SK-N-SH (cell line): ENCODE data around the gene FAM219B. TPM values are rescaled to one million over a fixed set of nuclear protein-coding genes. Genes with fewer than 3 reads are reported as not detected.
A peak's percentile ranks its signal among the peaks of the same experiment; 100 is the strongest.

Experiments
- CTCF ChIA-PET: fragments of 300-600, 350-600 bp; formaldehyde crosslinking; extraction: SDS; loops from one replicate; lab custom pipeline; 2021; lab: Yijun Ruan, JAX
- POLR2A ChIA-PET: fragments of 350-600 bp; sonication (Branson Sonifier 250); formaldehyde crosslinking; extraction: SDS; loops from one replicate; lab custom pipeline; 2020; ENCODE audit warnings: antibody characterized with exemption, inconsistent platforms; lab: Yijun Ruan, JAX
- DNase-seq: peaks from one replicate; pipeline ENCODE4 v3.0.0; 2012
- H2AFZ ChIP-seq: fragments of 200-600 bp; sonication (generic); 2 replicates; pipeline ENCODE4 v1.8.1; 2016; ENCODE audit warnings: antibody characterized with exemption, mild to moderate bottlenecking, low read depth
- H3F3A ChIP-seq: fragments of 200-600 bp; sonication (generic); replicated peaks from 2 replicates; pipeline ENCODE3; 2016; ENCODE audit warnings: antibody characterized with exemption, mild to moderate bottlenecking; ENCODE audit not compliant: insufficient read depth
- H3K27ac ChIP-seq, 2 experiments: fragments of 200-500 bp in 1 of 2; fragments of 200-600 bp in 1 of 2; sonication (Bioruptor generic) in 1 of 2; sonication (generic), shearing (Covaris generic) in 1 of 2; 2 replicates each; pipeline versions ENCODE4 v1.5.1 to v1.6.1; 2014 to 2016; ENCODE audit warnings: low read depth in 2 of 2, inconsistent platforms in 1 of 2, low read length in 1 of 2, mild to moderate bottlenecking in 1 of 2, mixed read lengths in 1 of 2
- H3K27me3 ChIP-seq: fragments of 200-600 bp; sonication (generic), shearing (Covaris generic); 2 replicates; pipeline ENCODE4 v1.6.1; 2016; ENCODE audit warnings: mixed run types; ENCODE audit not compliant: insufficient read depth
- H3K36me3 ChIP-seq, 2 experiments: fragments of 200-500 bp in 1 of 2; fragments of 200-600 bp in 1 of 2; sonication (Bioruptor generic) in 1 of 2; sonication (generic) in 1 of 2; replicated peaks in 1 of 2; 2 replicates each; pipeline versions ENCODE3 to v1.5.1; 2014 to 2016; ENCODE audit warnings: low read length in 1 of 2, mild to moderate bottlenecking in 1 of 2; ENCODE audit not compliant: insufficient read depth in 2 of 2, control insufficient read depth in 1 of 2
- H3K4me1 ChIP-seq, 2 experiments: fragments of 200-500 bp in 1 of 2; fragments of 200-600 bp in 1 of 2; sonication (Bioruptor generic) in 1 of 2; sonication (generic), shearing (Covaris generic) in 1 of 2; 2 replicates each; pipeline versions ENCODE4 v1.5.1 to v1.6.1; 2014 to 2016; ENCODE audit warnings: low read depth in 1 of 2, low read length in 1 of 2, mixed run types in 1 of 2; ENCODE audit not compliant: insufficient read depth in 2 of 2, control insufficient read depth in 1 of 2
- H3K4me2 ChIP-seq: fragments of 200-600 bp; sonication (generic), shearing (Covaris generic); 2 replicates; pipeline ENCODE4 v1.6.1; 2017; ENCODE audit warnings: mixed run types
- H3K4me3 ChIP-seq, 2 experiments: fragments of 200-500 bp in 1 of 2; fragments of 200-600 bp in 1 of 2; sonication (Bioruptor generic) in 1 of 2; sonication (generic), shearing (Covaris generic) in 1 of 2; 2 replicates each; pipeline versions ENCODE4 v1.5.1 to v1.8.1; 2014 to 2016; ENCODE audit warnings: low read depth in 2 of 2, inconsistent platforms in 1 of 2, low read length in 1 of 2, mild to moderate bottlenecking in 1 of 2, mixed read lengths in 1 of 2, moderate library complexity in 1 of 2
- H3K79me2 ChIP-seq: fragments of 200-600 bp; sonication (generic); 2 replicates; pipeline ENCODE4 v1.8.1; 2017; ENCODE audit warnings: mild to moderate bottlenecking; ENCODE audit not compliant: insufficient read depth
- H3K9ac ChIP-seq: fragments of 200-600 bp; sonication (generic); 2 replicates; pipeline ENCODE4 v1.6.1; 2017; ENCODE audit warnings: mixed run types
- H3K9me2 ChIP-seq: fragments of 200-600 bp; sonication (generic); 2 replicates; pipeline ENCODE4 v1.6.1; 2017; ENCODE audit warnings: mixed run types
- H3K9me3 ChIP-seq: fragments of 200-600 bp; sonication (generic); 2 replicates; pipeline ENCODE4 v1.6.1; 2017; ENCODE audit warnings: mixed run types, mild to moderate bottlenecking, moderate library complexity
- H4K20me1 ChIP-seq: fragments of 200-600 bp; sonication (generic); 2 replicates; pipeline ENCODE4 v1.6.1; 2017; ENCODE audit warnings: mild to moderate bottlenecking, mixed run types; ENCODE audit not compliant: insufficient read depth
- CHD2 ChIP-seq: fragments of 150-350 bp; IDR thresholded peaks from 2 replicates; pipeline ENCODE4 v1.6.1; 2018; ENCODE audit warnings: low read length; ENCODE audit not compliant: partially characterized antibody
- CTCF ChIP-seq: fragments of 200-600 bp; sonication (generic); IDR thresholded peaks from 2 replicates; pipeline ENCODE4 v1.6.1; 2017; ENCODE audit warnings: antibody characterized with exemption, mild to moderate bottlenecking, moderate library complexity
- EP300 ChIP-seq, 2 experiments: IDR thresholded peaks; 2 replicates each; pipeline versions ENCODE4 v1.4.0 to v1.6.1; 2012; ENCODE audit warnings: borderline replicate concordance in 1 of 2, low read depth in 1 of 2, low read length in 1 of 2
- FOXM1 ChIP-seq: IDR thresholded peaks from 2 replicates; pipeline ENCODE4 v1.4.0; 2012; ENCODE audit warnings: low read depth, mild to moderate bottlenecking
- GATA2 ChIP-seq: sonication (generic); formaldehyde crosslinking; IDR thresholded peaks from 2 replicates; pipeline ENCODE4 v1.5.0; 2020; ENCODE audit warnings: mild to moderate bottlenecking, missing genetic modification reagents
- IRF3 ChIP-seq: fragments of 150-350 bp; IDR thresholded peaks from 2 replicates; pipeline ENCODE4 v1.6.1; 2016; ENCODE audit warnings: mild to moderate bottlenecking, low read depth, low read length
- JUND ChIP-seq: IDR thresholded peaks from 2 replicates; pipeline ENCODE4 v1.4.0; 2012
- MXI1 ChIP-seq: IDR thresholded peaks from 2 replicates; pipeline ENCODE4 v1.6.1; 2012; ENCODE audit warnings: mild to moderate bottlenecking, low read depth, low read length, improper control_type of control experiment
- PBX3 ChIP-seq: IDR thresholded peaks from 2 replicates; pipeline ENCODE4; 2012
- POLR2AphosphoS5 ChIP-seq: IDR thresholded peaks from 2 replicates; pipeline ENCODE4 v1.6.1; 2012; ENCODE audit warnings: low read depth, low read length
- RAD21 ChIP-seq: IDR thresholded peaks from 2 replicates; pipeline ENCODE4 v1.6.1; 2012; ENCODE audit warnings: mild to moderate bottlenecking, low read length
- RCOR1 ChIP-seq: fragments of 150-350 bp; IDR thresholded peaks from 2 replicates; pipeline ENCODE4 v1.6.1; 2017; ENCODE audit warnings: antibody characterized with exemption, low read length
- RXRA ChIP-seq: IDR thresholded peaks from 2 replicates; pipeline ENCODE4 v1.4.0; 2012; ENCODE audit warnings: low read depth, mild to moderate bottlenecking, borderline replicate concordance
- TEAD4 ChIP-seq: IDR thresholded peaks from 2 replicates; pipeline ENCODE4 v1.4.0; 2012; ENCODE audit warnings: mild to moderate bottlenecking, borderline replicate concordance; ENCODE audit not compliant: insufficient read depth
- ZBTB33 ChIP-seq: IDR thresholded peaks from 2 replicates; pipeline ENCODE4 v1.4.0; 2012; ENCODE audit warnings: low read depth, borderline replicate concordance
- WGBS: methylation state at CpG from one replicate; pipeline ENCODE4 v1.1.6; 2017; ENCODE audit warnings: low lambda C conversion rate; 5-methylcytosine and 5-hydroxymethylcytosine counted together
- polyA plus RNA-seq, 3 experiments: library from polyadenylated mRNA; depleted of rRNA; stranded (reverse); fragments of >200 nt; gene quantifications; 2 replicates each; pipeline ENCODE4 v1.2.3, GENCODE V29; 2012

FAM219B gene
- polyA plus RNA-seq, 1 of the 3 experiments (the other 2 are of a cell fraction) = 53.0 TPM

GRCh38 chr15:74955017-74955416 is 48.4 kb upstream of the FAM219B start:
- no peaks in the 10 kb centered on the region for H3K9me2 ChIP-seq
- H3F3A ChIP-seq = no peaks in the 10 kb centered on the region
- H3K4me2 ChIP-seq = peak overlapping the region; percentile 90
- ChIA-PET CTCF (interaction anchor here (0.7 to 5.6 kb wide), 20 partner anchors 17 to 246 kb away, joined by 3 to 36 read pairs (median 4); partner anchors contain the start of genes C15orf39, CSK, FAM219B and SCAMP5), POLR2A (interaction anchor here (0.7 to 5.5 kb wide), 10 partner anchors 13 to 184 kb away, joined by 3 to 47 read pairs (median 6); partner anchors contain the start of genes COX5A, FAM219B, PPCDC and SCAMP5)
- TF ChIP-seq PBX3 (no peak), EP300 (IDR thresholded peaks at IDR 0.05; ENCODE audit: borderline replicate concordance in 1 of 2, low read depth in 1 of 2, low read length in 1 of 2) (no peak), TEAD4 (no peak), IRF3 (no peak), RXRA (no peak), ZBTB33 (no peak)
- peak; percentile 31 for DNase-seq
- H3K79me2 ChIP-seq = no peaks in the 10 kb centered on the region
- H3K27ac ChIP-seq = peak overlapping the region in 1 of 2 experiments; percentile 98; a peak in 3 of 4 replicates
- no peak overlapping the region for H3K9ac ChIP-seq
- peaks cover 0 to 39% of the 10 kb centered on the region in 2 experiments; a peak in 1 of 4 replicates for H3K4me1 ChIP-seq
- no peak overlapping the region for H2AFZ ChIP-seq
- H3K9me3 ChIP-seq = no peaks in the 10 kb centered on the region
- WGBS = 62% methylated on average over 8 of the region's 8 CpGs
- peak overlapping the region in 1 of 2 experiments; percentile 54; a peak in 2 of 4 replicates for H3K4me3 ChIP-seq
- H4K20me1 ChIP-seq = no peaks in the 10 kb centered on the region
- H3K27me3 ChIP-seq = no peaks in the 10 kb centered on the region; the same call in 1 of the 2 replicates
- no peaks in the 10 kb centered on the region for H3K36me3 ChIP-seq

GRCh38 chr15:74954515-74954914 is 47.9 kb upstream of the FAM219B start:
- no peaks in the 10 kb centered on the region for H3F3A ChIP-seq
- H3K4me2 ChIP-seq = peak overlapping the region; percentile 90; the same call in 1 of the 2 replicates
- peaks cover 0 to 40% of the 10 kb centered on the region in 2 experiments; a peak in 1 of 4 replicates for H3K4me1 ChIP-seq
- no peaks in the 10 kb centered on the region for H3K9me3 ChIP-seq
- no peaks in the 10 kb centered on the region for H3K36me3 ChIP-seq
- H3K27me3 ChIP-seq = no peaks in the 10 kb centered on the region; the same call in 1 of the 2 replicates
- peak overlapping the region in 1 of 2 experiments; percentile 98; a peak in 2 of 4 replicates for H3K27ac ChIP-seq
- H3K9ac ChIP-seq = no peak overlapping the region
- no peak overlapping the region for H2AFZ ChIP-seq
- DNase-seq = peak; percentile 79
- peak overlapping the region in 1 of 2 experiments; percentile 54; a peak in 1 of 4 replicates for H3K4me3 ChIP-seq
- POLR2A ChIA-PET = interaction anchor here (0.6 to 5.5 kb wide), 12 partner anchors 10 to 184 kb away, joined by 3 to 47 read pairs (median 6); partner anchors contain the start of genes COX5A, FAM219B, PPCDC and SCAMP5
- no peaks in the 10 kb centered on the region for H3K9me2 ChIP-seq
- H4K20me1 ChIP-seq = no peaks in the 10 kb centered on the region
- CTCF ChIA-PET = interaction anchor here (0.6 to 5.6 kb wide), 13 partner anchors 8 to 247 kb away, joined by 3 to 36 read pairs (median 7); partner anchors contain the start of genes C15orf39, CSK, SCAMP5 and ULK3
- no peaks in the 10 kb centered on the region for H3K79me2 ChIP-seq
- TF ChIP-seq ZBTB33 (no peak), POLR2AphosphoS5 (0 out of 2 replicates have a peak, but pooled peaks have one; percentile 28), JUND (no peak), FOXM1 (no peak), RAD21 (peak; percentile 17), PBX3 (0 out of 2 replicates have a peak, but pooled peaks have one; percentile 9), CHD2 (peak; percentile 94), MXI1 (peak; percentile 83), CTCF (no peak), RCOR1 (peak; percentile 94), EP300 (IDR thresholded peaks at IDR 0.05; ENCODE audit: borderline replicate concordance in 1 of 2, low read depth in 1 of 2, low read length in 1 of 2) (peak in 1 of 2 experiments; percentile 92; a peak in 2 of 4 replicates), GATA2 (CRISPR knock-in tag) (peak; percentile 98)
